GM12878 (cell line): Measurements from ENCODE around the gene AKNA. TPM values are rescaled to one million over a fixed set of nuclear protein-coding genes. Genes with fewer than 3 reads are reported as not detected.

ENCODE experiments used
- ASH2L ChIP-seq: fragments of 300-600, 200-600 bp; sonication (generic); IDR thresholded peaks from 2 replicates; pipeline ENCODE4 v1.6.1; 2017; ENCODE audit warnings: low read depth, mild to moderate bottlenecking, borderline replicate concordance
- YY1 ChIP-seq: IDR thresholded peaks from 2 replicates; pipeline ENCODE4 v1.6.1; 2011; ENCODE audit warnings: low read depth, mild to moderate bottlenecking, low read length
- polyA plus RNA-seq, 11 experiments: library from polyadenylated mRNA; depleted of rRNA in 4 of 11; unstranded in 6 of 11; stranded (reverse) in 5 of 11; fragments of >200 nt; fragmentation: Nextera tagmentation in 4 of 11; fragmentation: Illumina TruSeq in 1 of 11; extraction: Ambion mirVana in 4 of 11; extraction: Trizol in 1 of 11; gene quantifications; 1 replicate in 1 of 11; 2 replicates in 10 of 11; pipeline versions ENCODE4 v1.2.1 to v1.2.3, GENCODE V29; 2011 to 2016; ENCODE audit warnings: inconsistent platforms in 2 of 11, missing spikeins in 2 of 11, low read depth in 1 of 11
- total RNA-seq, 4 experiments: library from RNA; depleted of rRNA in 3 of 4; stranded (reverse); fragments of >200 nt in 3 of 4; fragmentation: Illumina TruSeq in 1 of 4; extraction: Trizol in 1 of 4; gene quantifications; 2 replicates each; pipeline versions ENCODE4 v1.2.1 to v1.2.3, GENCODE V29; 2013 to 2021
- TF ChIP-seq, protein P1 (sequence below): IDR thresholded peaks from 2 replicates; pipeline ENCODE4 v1.6.1; 2012; ENCODE audit warnings: improper control_type of control experiment, low read depth, low read length; ENCODE audit not compliant: insufficient replicate concordance
- TF ChIP-seq, protein P2 (sequence below): fragments of 450-650 bp; formaldehyde crosslinking; IDR thresholded peaks from 2 replicates; pipeline ENCODE4 v1.4.0; 2022; ENCODE audit warnings: mild to moderate bottlenecking, moderate library complexity

Gene AKNA
- total and polyA plus RNA-seq, 10 of the 15 experiments (the other 5 are each of a cell fraction or from before 2014, with no cell fraction given), result 1.6 to 132 (median 35.3) TPM

GRCh38 chr9:114397848-114398605 lies 10.2 kb upstream of the AKNA start (continued):
- TF ChIP-seq, protein P1, sequence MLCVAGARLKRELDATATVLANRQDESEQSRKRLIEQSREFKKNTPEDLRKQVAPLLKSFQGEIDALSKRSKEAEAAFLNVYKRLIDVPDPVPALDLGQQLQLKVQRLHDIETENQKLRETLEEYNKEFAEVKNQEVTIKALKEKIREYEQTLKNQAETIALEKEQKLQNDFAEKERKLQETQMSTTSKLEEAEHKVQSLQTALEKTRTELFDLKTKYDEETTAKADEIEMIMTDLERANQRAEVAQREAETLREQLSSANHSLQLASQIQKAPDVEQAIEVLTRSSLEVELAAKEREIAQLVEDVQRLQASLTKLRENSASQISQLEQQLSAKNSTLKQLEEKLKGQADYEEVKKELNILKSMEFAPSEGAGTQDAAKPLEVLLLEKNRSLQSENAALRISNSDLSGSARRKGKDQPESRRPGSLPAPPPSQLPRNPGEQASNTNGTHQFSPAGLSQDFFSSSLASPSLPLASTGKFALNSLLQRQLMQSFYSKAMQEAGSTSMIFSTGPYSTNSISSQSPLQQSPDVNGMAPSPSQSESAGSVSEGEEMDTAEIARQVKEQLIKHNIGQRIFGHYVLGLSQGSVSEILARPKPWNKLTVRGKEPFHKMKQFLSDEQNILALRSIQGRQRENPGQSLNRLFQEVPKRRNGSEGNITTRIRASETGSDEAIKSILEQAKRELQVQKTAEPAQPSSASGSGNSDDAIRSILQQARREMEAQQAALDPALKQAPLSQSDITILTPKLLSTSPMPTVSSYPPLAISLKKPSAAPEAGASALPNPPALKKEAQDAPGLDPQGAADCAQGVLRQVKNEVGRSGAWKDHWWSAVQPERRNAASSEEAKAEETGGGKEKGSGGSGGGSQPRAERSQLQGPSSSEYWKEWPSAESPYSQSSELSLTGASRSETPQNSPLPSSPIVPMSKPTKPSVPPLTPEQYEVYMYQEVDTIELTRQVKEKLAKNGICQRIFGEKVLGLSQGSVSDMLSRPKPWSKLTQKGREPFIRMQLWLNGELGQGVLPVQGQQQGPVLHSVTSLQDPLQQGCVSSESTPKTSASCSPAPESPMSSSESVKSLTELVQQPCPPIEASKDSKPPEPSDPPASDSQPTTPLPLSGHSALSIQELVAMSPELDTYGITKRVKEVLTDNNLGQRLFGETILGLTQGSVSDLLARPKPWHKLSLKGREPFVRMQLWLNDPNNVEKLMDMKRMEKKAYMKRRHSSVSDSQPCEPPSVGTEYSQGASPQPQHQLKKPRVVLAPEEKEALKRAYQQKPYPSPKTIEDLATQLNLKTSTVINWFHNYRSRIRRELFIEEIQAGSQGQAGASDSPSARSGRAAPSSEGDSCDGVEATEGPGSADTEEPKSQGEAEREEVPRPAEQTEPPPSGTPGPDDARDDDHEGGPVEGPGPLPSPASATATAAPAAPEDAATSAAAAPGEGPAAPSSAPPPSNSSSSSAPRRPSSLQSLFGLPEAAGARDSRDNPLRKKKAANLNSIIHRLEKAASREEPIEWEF, result no peak
- TF ChIP-seq YY1 (0 out of 2 replicates have a peak, but pooled peaks have one; percentile 10), ASH2L (no peak)
- TF ChIP-seq, protein P2, sequence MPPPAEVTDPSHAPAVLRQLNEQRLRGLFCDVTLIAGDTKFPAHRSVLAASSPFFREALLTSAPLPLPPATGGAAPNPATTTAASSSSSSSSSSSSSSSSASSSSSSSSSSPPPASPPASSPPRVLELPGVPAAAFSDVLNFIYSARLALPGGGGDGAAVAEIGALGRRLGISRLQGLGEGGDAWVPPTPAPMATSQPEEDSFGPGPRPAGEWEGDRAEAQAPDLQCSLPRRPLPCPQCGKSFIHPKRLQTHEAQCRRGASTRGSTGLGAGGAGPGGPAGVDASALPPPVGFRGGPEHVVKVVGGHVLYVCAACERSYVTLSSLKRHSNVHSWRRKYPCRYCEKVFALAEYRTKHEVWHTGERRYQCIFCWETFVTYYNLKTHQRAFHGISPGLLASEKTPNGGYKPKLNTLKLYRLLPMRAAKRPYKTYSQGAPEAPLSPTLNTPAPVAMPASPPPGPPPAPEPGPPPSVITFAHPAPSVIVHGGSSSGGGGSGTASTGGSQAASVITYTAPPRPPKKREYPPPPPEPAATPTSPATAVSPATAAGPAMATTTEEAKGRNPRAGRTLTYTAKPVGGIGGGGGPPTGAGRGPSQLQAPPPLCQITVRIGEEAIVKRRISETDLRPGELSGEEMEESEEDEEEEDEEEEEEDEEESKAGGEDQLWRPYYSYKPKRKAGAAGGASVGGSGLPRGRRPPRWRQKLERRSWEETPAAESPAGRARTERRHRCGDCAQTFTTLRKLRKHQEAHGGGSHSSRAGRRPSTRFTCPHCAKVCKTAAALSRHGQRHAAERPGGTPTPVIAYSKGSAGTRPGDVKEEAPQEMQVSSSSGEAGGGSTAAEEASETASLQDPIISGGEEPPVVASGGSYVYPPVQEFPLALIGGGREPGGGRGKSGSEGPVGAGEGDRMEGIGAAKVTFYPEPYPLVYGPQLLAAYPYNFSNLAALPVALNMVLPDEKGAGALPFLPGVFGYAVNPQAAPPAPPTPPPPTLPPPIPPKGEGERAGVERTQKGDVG (CRISPR knock-in tag), result no peak
